Measurements from ENCODE around the gene AK1.

GRCh38 chr9:127837346-127837745, 40.1 kb downstream of the AK1 start:
- TF ChIP-seq CTCF (IDR thresholded peaks at IDR 0.05; ENCODE audit: low read length), result no peak
- no peak for TF ChIP-seq EZH2 (IDR thresholded peaks at IDR 0.05; ENCODE audit: borderline replicate concordance, low read length)

All from OCI-LY1 (cell line).